Fibroblast of lung (primary cell): ENCODE results near the gene HAUS1. TPM values are rescaled to one million over a fixed set of nuclear protein-coding genes. Genes with fewer than 3 reads are reported as not detected.
"Not testable (repeated sequence)": the region's sequence is repeated elsewhere in the genome, so short reads cannot be mapped to it uniquely, and the experiment has no call there.

ENCODE experiments used
- DNase-seq, 2 donors: peaks; one replicate each; pipeline versions ENCODE4 v3.0.0 to v3.0.0-alpha.2; 2010; ENCODE audit warnings: low read depth in 2 of 2
- H2AFZ ChIP-seq: 2 replicates; pipeline ENCODE4 v1.5.1; 2012; ENCODE audit warnings: low read length, control low read depth, inconsistent platforms
- H3K27ac ChIP-seq: 2 replicates; pipeline ENCODE4 v1.5.1; 2011; ENCODE audit warnings: low read length, control low read depth; ENCODE audit not compliant: insufficient read depth
- H3K27me3 ChIP-seq: 2 replicates; pipeline ENCODE4 v1.5.1; 2011; ENCODE audit warnings: mild to moderate bottlenecking, low read length; ENCODE audit not compliant: control insufficient read depth, insufficient read depth
- H3K36me3 ChIP-seq: 2 replicates; pipeline ENCODE4 v1.5.1; 2011; ENCODE audit warnings: low read length; ENCODE audit not compliant: control insufficient read depth, insufficient read depth
- H3K4me1 ChIP-seq: 2 replicates; pipeline ENCODE4 v1.5.1; 2011; ENCODE audit warnings: low read length; ENCODE audit not compliant: control insufficient read depth, insufficient read depth; ENCODE audit errors: extremely low read depth
- H3K4me2 ChIP-seq: 2 replicates; pipeline ENCODE4 v1.5.1; 2011; ENCODE audit warnings: low read length, control low read depth; ENCODE audit not compliant: insufficient read depth; ENCODE audit errors: extremely low read depth
- H3K4me3 ChIP-seq, 4 experiments: fragments of 200-600 bp in 1 of 4; sonication (generic) in 1 of 4; replicated peaks in 1 of 4; 2 replicates each; pipeline ENCODE4 v1.5.1; 2011 to 2016; ENCODE audit warnings: low read length in 4 of 4, low read depth in 3 of 4, mild to moderate bottlenecking in 3 of 4, control low read depth in 2 of 4, inconsistent platforms in 1 of 4, mixed read lengths in 1 of 4; ENCODE audit not compliant: insufficient read depth in 1 of 4; ENCODE audit errors: control extremely low read depth in 1 of 4
- H3K79me2 ChIP-seq: 2 replicates; pipeline ENCODE4 v1.5.1; 2012; ENCODE audit warnings: mild to moderate bottlenecking, low read length, inconsistent platforms; ENCODE audit not compliant: control insufficient read depth, insufficient read depth
- H3K9ac ChIP-seq: 2 replicates; pipeline ENCODE4 v1.5.1; 2011; ENCODE audit warnings: mild to moderate bottlenecking, low read length, control low read depth; ENCODE audit not compliant: insufficient read depth
- H3K9me3 ChIP-seq: 2 replicates; pipeline ENCODE4 v1.5.1; 2012; ENCODE audit warnings: low read depth, low read length; ENCODE audit not compliant: control insufficient read depth, insufficient read depth
- H4K20me1 ChIP-seq: 2 replicates; pipeline ENCODE4 v1.5.1; 2011; ENCODE audit warnings: low read length; ENCODE audit not compliant: control insufficient read depth, insufficient read depth; ENCODE audit errors: extremely low read depth
- EZH2 ChIP-seq: IDR thresholded peaks from 2 replicates; pipeline ENCODE4 v1.5.1; 2012; ENCODE audit warnings: low read length, control low read depth, mild to moderate bottlenecking; ENCODE audit errors: missing control alignments
- polyA plus RNA-seq, 2 donors: library from polyadenylated mRNA; depleted of rRNA in 1 of 2; stranded (reverse) in 1 of 2; unstranded in 1 of 2; fragments of >200 nt; gene quantifications; 2 replicates each; pipeline ENCODE4 v1.2.1, GENCODE V29; 2011 to 2012; ENCODE audit warnings: missing spikeins in 1 of 2
- total RNA-seq: library from RNA; depleted of rRNA; stranded (reverse); fragments of >200 nt; gene quantifications from 2 replicates; pipeline ENCODE4 v1.2.1, GENCODE V29; 2014
- TF ChIP-seq, protein P1 (sequence below), 2 donors: IDR thresholded peaks in 1 of 2; conservative IDR thresholded peaks in 1 of 2; 1 replicate in 1 of 2; 2 replicates in 1 of 2; pipeline ENCODE4 v1.5.1; 2011 to 2012; ENCODE audit warnings: low read length in 2 of 2, control low read depth in 1 of 2, inconsistent platforms in 1 of 2, low read depth in 1 of 2, mild to moderate bottlenecking in 1 of 2

HAUS1 gene
- total and polyA plus RNA-seq, 2 donors (not counting 1 experiment from before 2014, with no cell fraction given), result 25.4 to 52.8 TPM

DNA sequence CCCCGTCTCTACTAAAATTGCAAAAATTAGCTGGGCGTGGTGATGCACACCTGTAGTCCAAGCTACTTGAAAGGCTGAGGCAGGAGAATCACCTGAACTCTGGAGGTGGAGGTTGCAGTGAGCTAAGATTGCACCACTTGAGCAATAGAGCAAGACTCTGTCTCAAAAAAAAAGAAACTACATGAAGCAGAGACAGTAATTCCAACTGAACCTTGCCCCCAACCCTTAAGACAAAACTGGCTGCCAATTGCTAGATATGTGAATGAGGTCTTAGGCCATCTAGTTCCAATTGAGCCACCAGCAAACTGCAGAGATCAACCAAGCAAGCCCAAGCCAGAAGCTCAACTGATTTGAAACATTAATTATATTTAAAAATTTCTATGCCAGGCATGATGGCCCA, 25.9 kb downstream of the HAUS1 start:
- no peak for DNase-seq
- Histone ChIP-seq H3K9me3 (no peaks in the 10 kb centered on the region), H3K4me3 (no peak overlapping the region), H3K4me1 (no peaks in the 10 kb centered on the region), H3K9ac (no peak overlapping the region), H4K20me1 (no peaks in the 10 kb centered on the region), H3K27ac (no peak overlapping the region), H3K79me2 (no peaks in the 10 kb centered on the region), H2AFZ (no peak overlapping the region), H3K4me2 (no peak overlapping the region), H3K27me3 (no peaks in the 10 kb centered on the region), H3K36me3 (no peaks in the 10 kb centered on the region)
- no peak for TF ChIP-seq EZH2
- TF ChIP-seq, protein P1, sequence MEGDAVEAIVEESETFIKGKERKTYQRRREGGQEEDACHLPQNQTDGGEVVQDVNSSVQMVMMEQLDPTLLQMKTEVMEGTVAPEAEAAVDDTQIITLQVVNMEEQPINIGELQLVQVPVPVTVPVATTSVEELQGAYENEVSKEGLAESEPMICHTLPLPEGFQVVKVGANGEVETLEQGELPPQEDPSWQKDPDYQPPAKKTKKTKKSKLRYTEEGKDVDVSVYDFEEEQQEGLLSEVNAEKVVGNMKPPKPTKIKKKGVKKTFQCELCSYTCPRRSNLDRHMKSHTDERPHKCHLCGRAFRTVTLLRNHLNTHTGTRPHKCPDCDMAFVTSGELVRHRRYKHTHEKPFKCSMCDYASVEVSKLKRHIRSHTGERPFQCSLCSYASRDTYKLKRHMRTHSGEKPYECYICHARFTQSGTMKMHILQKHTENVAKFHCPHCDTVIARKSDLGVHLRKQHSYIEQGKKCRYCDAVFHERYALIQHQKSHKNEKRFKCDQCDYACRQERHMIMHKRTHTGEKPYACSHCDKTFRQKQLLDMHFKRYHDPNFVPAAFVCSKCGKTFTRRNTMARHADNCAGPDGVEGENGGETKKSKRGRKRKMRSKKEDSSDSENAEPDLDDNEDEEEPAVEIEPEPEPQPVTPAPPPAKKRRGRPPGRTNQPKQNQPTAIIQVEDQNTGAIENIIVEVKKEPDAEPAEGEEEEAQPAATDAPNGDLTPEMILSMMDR (conservative IDR thresholded peaks at IDR 0.05 in 1 of 2, IDR thresholded peaks at IDR 0.05 in 1 of 2; ENCODE audit: low read depth in 1 of 2, low read length in 2 of 2), result no peak

GRCh38 chr18:46130549-46130948, 26.4 kb downstream of the HAUS1 start:
- H2AFZ ChIP-seq, H3K4me1 ChIP-seq, H3K9ac ChIP-seq, H3K27ac ChIP-seq, H4K20me1 ChIP-seq, H3K9me3 ChIP-seq, H3K36me3 ChIP-seq, H3K27me3 ChIP-seq, H3K4me3 ChIP-seq, H3K79me2 ChIP-seq, H3K4me2 ChIP-seq, DNase-seq: not testable (repeated sequence)

- H3K4me1 ChIP-seq, result no peaks in the 10 kb centered on the region
- H3K4me2 ChIP-seq, result no peak overlapping the region
- no peaks in the 10 kb centered on the region for H3K36me3 ChIP-seq
- no peak for TF ChIP-seq EZH2
- TF ChIP-seq, protein P1 (conservative IDR thresholded peaks at IDR 0.05 in 1 of 2, IDR thresholded peaks at IDR 0.05 in 1 of 2; ENCODE audit: low read depth in 1 of 2, low read length in 2 of 2), result no peak
- no peaks in the 10 kb centered on the region for H3K9me3 ChIP-seq
- no peaks in the 10 kb centered on the region for H3K27me3 ChIP-seq
- H4K20me1 ChIP-seq, result no peaks in the 10 kb centered on the region
- no peak overlapping the region for H3K4me3 ChIP-seq
- no peak overlapping the region for H2AFZ ChIP-seq
- no peak for DNase-seq
- no peak overlapping the region for H3K27ac ChIP-seq
- no peaks in the 10 kb centered on the region for H3K79me2 ChIP-seq
- H3K9ac ChIP-seq, result no peak overlapping the region
Observed at GRCh38 chr18:46133534-46133933, 29.3 kb downstream of the HAUS1 start.
